GM12801 (cell line): Measurements from ENCODE around the gene CGNL1.

Experiments
- CTCF ChIP-seq: IDR thresholded peaks from one replicate; pipeline ENCODE4 v1.5.1; 2011; ENCODE audit warnings: control low read depth; ENCODE audit not compliant: insufficient read length; ENCODE audit errors: extremely low read depth

CGNL1 gene

GRCh38 chr15:57516327-57517029, 140.2 kb downstream of the CGNL1 start:
- no peak for TF ChIP-seq CTCF

GRCh38 chr15:57517030-57517671, 140.8 kb downstream of the CGNL1 start:
- no peak for TF ChIP-seq CTCF

GRCh38 chr15:57518779-57519405, 142.6 kb downstream of the CGNL1 start:
- TF ChIP-seq CTCF: no peak

- no peak for TF ChIP-seq CTCF
Observed at GRCh38 chr15:57519806-57520205, 143.5 kb downstream of the CGNL1 start.

- no peak for TF ChIP-seq CTCF
Observed at GRCh38 chr15:57521503-57521902, 145.2 kb downstream of the CGNL1 start.

GRCh38 chr15:57522148-57522547, 145.8 kb downstream of the CGNL1 start:
- TF ChIP-seq CTCF: no peak

GRCh38 chr15:57525581-57525980, 149.3 kb downstream of the CGNL1 start:
- TF ChIP-seq CTCF: no peak
